HG02852 (cell line): Measurements from ENCODE around the gene ARHGAP33.
"Not testable (repeated sequence)": the region's sequence is repeated elsewhere in the genome, so short reads cannot be mapped to it uniquely, and the experiment has no call there.

Experiments used
- ATAC-seq: cut with Tn5 transposase; IDR thresholded peaks from one replicate; pipeline ENCODE4 v1.9.1; 2021; ENCODE audit warnings: mild to moderate bottlenecking, moderate library complexity; ENCODE audit not compliant: unreplicated experiment

ARHGAP33 gene

GRCh38 chr19:35824150-35824549, 48.8 kb downstream of the ARHGAP33 start:
- ATAC-seq = no peak

DNA sequence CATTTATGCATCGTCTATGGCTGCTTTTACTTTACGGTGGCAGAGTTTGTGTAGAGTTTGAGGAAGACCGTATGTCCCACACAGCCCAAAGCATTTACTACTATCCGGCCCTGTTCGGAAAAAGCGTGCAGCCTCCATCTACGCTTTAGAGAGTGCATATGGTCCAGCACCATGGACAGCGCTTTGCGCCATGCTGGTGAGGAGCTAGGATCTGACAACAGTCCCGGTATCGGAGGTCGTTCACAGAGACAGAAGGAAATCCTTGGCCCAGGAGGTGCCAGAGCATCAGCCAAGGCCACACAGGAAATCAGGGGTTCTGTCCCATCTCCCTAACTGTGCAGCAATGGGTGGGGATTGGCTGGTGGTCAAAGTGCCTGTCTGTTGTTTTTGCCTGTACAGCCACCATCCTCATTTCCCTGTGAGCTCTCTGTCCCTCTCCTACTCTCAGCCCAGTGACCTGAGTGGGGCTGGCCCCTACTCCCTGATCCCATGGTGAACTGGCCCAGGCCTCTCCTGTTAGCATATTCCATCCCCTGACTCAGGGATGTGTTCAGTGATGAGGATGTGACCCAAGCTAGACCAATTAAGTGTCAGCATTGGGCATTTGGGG, 53.4 kb downstream of the ARHGAP33 start:
- ATAC-seq = no peak

GRCh38 chr19:35830986-35831385, 55.6 kb downstream of the ARHGAP33 start:
- no peak for ATAC-seq

GRCh38 chr19:35832054-35832453, 56.7 kb downstream of the ARHGAP33 start:
- ATAC-seq = no peak

DNA sequence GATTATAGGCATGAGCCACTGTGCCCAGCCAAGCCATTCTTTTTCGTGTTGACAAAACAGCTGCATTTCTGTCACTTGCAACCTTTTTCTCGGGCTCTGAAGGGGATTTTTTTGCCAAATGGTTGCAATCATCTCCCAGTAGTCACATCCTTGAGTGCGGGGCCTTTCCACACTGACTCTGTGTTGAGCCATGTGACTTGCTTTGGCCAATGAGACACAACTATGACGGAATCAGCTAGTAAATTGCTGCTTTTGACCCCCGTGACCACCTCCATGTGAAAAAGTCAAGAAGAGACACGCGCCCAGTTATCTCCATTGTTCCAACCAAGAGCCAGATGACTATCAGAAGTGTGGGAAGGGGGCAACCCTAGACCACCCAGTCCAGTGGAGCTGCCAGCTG, 58.6 kb downstream of the ARHGAP33 start:
- ATAC-seq = no peak

GRCh38 chr19:35836096-35836495, 60.7 kb downstream of the ARHGAP33 start:
- not testable (repeated sequence) for ATAC-seq
